ENCODE data around the gene CDIPT. TPM values are rescaled to one million over a fixed set of nuclear protein-coding genes. Genes with fewer than 3 reads are reported as not detected.
"Not testable (repeated sequence)": the region's sequence is repeated elsewhere in the genome, so short reads cannot be mapped to it uniquely, and the experiment has no call there.

The CDIPT gene
- total RNA-seq, 1 donor from 2014 or later = 88.1 TPM

DNA sequence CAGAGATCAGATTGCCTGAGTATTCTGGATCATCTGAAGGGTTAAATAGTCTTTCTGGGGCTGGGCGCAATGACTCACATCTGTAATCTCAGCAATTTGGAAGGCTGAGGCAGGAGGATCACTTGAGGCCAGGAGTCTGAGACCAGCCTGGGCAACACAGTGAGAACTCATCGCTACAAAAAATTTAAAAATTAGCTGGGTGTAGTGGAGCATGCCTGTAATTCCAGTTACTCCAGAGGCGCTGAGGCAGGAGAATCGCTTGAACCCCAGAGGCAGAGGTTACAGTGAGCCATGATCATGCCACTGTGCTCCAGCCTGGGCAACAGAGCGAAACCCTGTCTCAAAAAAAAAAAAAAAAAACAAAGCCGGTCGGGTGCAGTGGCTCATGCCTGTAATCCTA, 27.1 kb downstream of the CDIPT start:
- H3K4me2 ChIP-seq (ENCODE audit: low read length) = no peak overlapping the region
- Mint-ChIP-seq H3K4me3 (ENCODE audit: unreplicated experiment) (no peak overlapping the region), H3K4me1 (ENCODE audit: low read depth, unreplicated experiment) (peaks cover 4% of the 10 kb centered on the region), H3K27ac (ENCODE audit: unreplicated experiment) (no peak overlapping the region), H3K36me3 (ENCODE audit: low read depth, unreplicated experiment) (peaks cover 22% of the 10 kb centered on the region), H3K27me3 (ENCODE audit: low read depth, unreplicated experiment) (no peaks in the 10 kb centered on the region), H3K9me3 (ENCODE audit: unreplicated experiment) (peaks cover 2% of the 10 kb centered on the region)
- H3K27ac ChIP-seq (ENCODE audit: low read depth, low read length) = no peak overlapping the region
- H3K27me3 ChIP-seq (ENCODE audit: insufficient read depth, low read length) = no peaks in the 10 kb centered on the region
- peaks cover 29% of the 10 kb centered on the region for H3K36me3 ChIP-seq (ENCODE audit: insufficient read depth, low read length)
- TF ChIP-seq, protein P1, sequence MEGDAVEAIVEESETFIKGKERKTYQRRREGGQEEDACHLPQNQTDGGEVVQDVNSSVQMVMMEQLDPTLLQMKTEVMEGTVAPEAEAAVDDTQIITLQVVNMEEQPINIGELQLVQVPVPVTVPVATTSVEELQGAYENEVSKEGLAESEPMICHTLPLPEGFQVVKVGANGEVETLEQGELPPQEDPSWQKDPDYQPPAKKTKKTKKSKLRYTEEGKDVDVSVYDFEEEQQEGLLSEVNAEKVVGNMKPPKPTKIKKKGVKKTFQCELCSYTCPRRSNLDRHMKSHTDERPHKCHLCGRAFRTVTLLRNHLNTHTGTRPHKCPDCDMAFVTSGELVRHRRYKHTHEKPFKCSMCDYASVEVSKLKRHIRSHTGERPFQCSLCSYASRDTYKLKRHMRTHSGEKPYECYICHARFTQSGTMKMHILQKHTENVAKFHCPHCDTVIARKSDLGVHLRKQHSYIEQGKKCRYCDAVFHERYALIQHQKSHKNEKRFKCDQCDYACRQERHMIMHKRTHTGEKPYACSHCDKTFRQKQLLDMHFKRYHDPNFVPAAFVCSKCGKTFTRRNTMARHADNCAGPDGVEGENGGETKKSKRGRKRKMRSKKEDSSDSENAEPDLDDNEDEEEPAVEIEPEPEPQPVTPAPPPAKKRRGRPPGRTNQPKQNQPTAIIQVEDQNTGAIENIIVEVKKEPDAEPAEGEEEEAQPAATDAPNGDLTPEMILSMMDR (IDR thresholded peaks at IDR 0.05; ENCODE audit: insufficient read depth, low read depth, low read length) = no peak
- TF ChIP-seq EZH2 (IDR thresholded peaks at IDR 0.05; ENCODE audit: insufficient read depth, low read length) = no peak
- H3K79me2 ChIP-seq (ENCODE audit: insufficient read depth, low read length) = peaks cover 5% of the 10 kb centered on the region
- H2AFZ ChIP-seq (ENCODE audit: low read depth, low read length) = no peak overlapping the region
- H3K4me1 ChIP-seq (ENCODE audit: insufficient read depth, low read length) = no peaks in the 10 kb centered on the region
- DNase-seq (ENCODE audit: low read depth) (no peak), FAIRE-seq (no peak)
- peaks cover 19% of the 10 kb centered on the region for H4K20me1 ChIP-seq (ENCODE audit: insufficient read depth, low read length)
- no peak overlapping the region for H3K9ac ChIP-seq (ENCODE audit: low read length)
- H3K4me3 ChIP-seq (ENCODE audit: insufficient read depth, low read depth, low read length) = no peak overlapping the region
- no peaks in the 10 kb centered on the region for H3K9me3 ChIP-seq (ENCODE audit: insufficient read depth, low read depth, low read length)

DNA sequence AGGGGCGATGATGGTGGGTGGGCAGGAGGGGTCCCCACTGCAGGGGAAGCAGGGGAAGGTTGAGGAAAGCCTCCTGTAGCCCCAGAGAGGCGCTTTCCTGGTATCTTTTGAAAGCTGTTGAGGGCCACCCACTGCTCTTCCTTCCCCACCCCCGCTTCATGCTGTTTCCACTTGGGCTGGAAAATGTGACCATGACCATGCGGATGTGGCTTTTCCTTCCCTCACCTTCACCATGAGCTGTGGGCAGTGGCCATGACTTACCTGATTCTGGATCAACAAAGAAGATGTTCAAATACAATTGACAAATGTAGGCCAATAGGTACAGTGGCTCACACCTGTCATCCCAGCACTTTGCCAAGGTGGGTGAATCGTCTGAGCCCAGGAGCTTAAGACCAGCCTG, 28.9 kb downstream of the CDIPT start:
- Mint-ChIP-seq H3K9me3 (ENCODE audit: unreplicated experiment) (peaks cover 2% of the 10 kb centered on the region), H3K27ac (ENCODE audit: unreplicated experiment) (no peak overlapping the region), H3K4me1 (ENCODE audit: low read depth, unreplicated experiment) (peaks cover 4% of the 10 kb centered on the region), H3K4me3 (ENCODE audit: unreplicated experiment) (no peak overlapping the region), H3K27me3 (ENCODE audit: low read depth, unreplicated experiment) (peaks cover 2% of the 10 kb centered on the region), H3K36me3 (ENCODE audit: low read depth, unreplicated experiment) (peaks cover 23% of the 10 kb centered on the region)
- Histone ChIP-seq H3K79me2 (ENCODE audit: insufficient read depth, low read length) (peaks cover 19% of the 10 kb centered on the region), H3K9ac (ENCODE audit: low read length) (no peak overlapping the region), H3K4me1 (ENCODE audit: insufficient read depth, low read length) (no peaks in the 10 kb centered on the region), H4K20me1 (ENCODE audit: insufficient read depth, low read length) (peaks cover 33% of the 10 kb centered on the region), H3K9me3 (ENCODE audit: insufficient read depth, low read depth, low read length) (no peaks in the 10 kb centered on the region), H3K27ac (ENCODE audit: low read depth, low read length) (no peak overlapping the region), H2AFZ (ENCODE audit: low read depth, low read length) (no peak overlapping the region), H3K36me3 (ENCODE audit: insufficient read depth, low read length) (peaks cover 23% of the 10 kb centered on the region), H3K4me2 (ENCODE audit: low read length) (no peak overlapping the region), H3K4me3 (ENCODE audit: insufficient read depth, low read depth, low read length) (no peak overlapping the region), H3K27me3 (ENCODE audit: insufficient read depth, low read length) (no peaks in the 10 kb centered on the region)
- TF ChIP-seq EZH2 (IDR thresholded peaks at IDR 0.05; ENCODE audit: insufficient read depth, low read length) = no peak
- TF ChIP-seq, protein P1 (IDR thresholded peaks at IDR 0.05; ENCODE audit: insufficient read depth, low read depth, low read length) = no peak
- DNase-seq (ENCODE audit: low read depth) (no peak), FAIRE-seq (no peak)

DNA sequence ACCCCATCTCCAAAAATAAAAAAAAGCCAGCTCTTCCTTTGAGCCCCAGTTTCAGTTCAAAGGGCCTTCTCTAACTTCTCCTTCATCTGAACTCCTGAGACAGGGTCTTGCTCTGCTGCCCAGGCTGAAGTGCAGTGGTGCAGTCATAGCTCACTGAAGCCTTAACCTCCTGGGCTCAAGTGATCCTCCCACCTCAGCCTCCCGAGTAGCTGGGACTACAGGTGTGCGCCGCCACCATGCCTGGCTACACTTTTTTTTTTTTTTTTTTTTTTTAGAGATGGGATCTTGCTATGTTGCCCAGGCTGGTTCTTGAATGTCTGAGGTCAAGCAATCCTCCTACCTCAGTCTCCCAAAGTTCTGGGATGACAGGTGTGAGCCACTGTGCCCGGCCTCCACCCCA, 29.8 kb downstream of the CDIPT start:
- H4K20me1 ChIP-seq (ENCODE audit: insufficient read depth, low read length) = peaks cover 40% of the 10 kb centered on the region
- not testable (repeated sequence) for H3K4me1 Mint-ChIP-seq (ENCODE audit: low read depth, unreplicated experiment); H3K4me1 ChIP-seq (ENCODE audit: insufficient read depth, low read length); H3K27me3 Mint-ChIP-seq (ENCODE audit: low read depth, unreplicated experiment); FAIRE-seq; H3K27ac ChIP-seq (ENCODE audit: low read depth, low read length); H3K4me3 Mint-ChIP-seq (ENCODE audit: unreplicated experiment); H3K27me3 ChIP-seq (ENCODE audit: insufficient read depth, low read length); H3K9me3 Mint-ChIP-seq (ENCODE audit: unreplicated experiment); H3K9me3 ChIP-seq (ENCODE audit: insufficient read depth, low read depth, low read length); H3K9ac ChIP-seq (ENCODE audit: low read length); H3K4me3 ChIP-seq (ENCODE audit: insufficient read depth, low read depth, low read length); DNase-seq (ENCODE audit: low read depth); H3K27ac Mint-ChIP-seq (ENCODE audit: unreplicated experiment); H3K4me2 ChIP-seq (ENCODE audit: low read length); H2AFZ ChIP-seq (ENCODE audit: low read depth, low read length)
- H3K36me3 ChIP-seq (ENCODE audit: insufficient read depth, low read length) = peaks cover 22% of the 10 kb centered on the region
- peaks cover 27% of the 10 kb centered on the region for H3K79me2 ChIP-seq (ENCODE audit: insufficient read depth, low read length)
- H3K36me3 Mint-ChIP-seq (ENCODE audit: low read depth, unreplicated experiment) = peaks cover 23% of the 10 kb centered on the region
